Astrocyte of the cerebellum (primary cell): ENCODE data around the gene IARS1.

ENCODE experiments used
- DNase-seq: peaks from one replicate; pipeline ENCODE4 v3.0.0-alpha.2; 2011; ENCODE audit warnings: low read depth
- H3K4me3 ChIP-seq: 2 replicates; pipeline ENCODE4 v1.5.1; 2011; ENCODE audit warnings: mild to moderate bottlenecking, low read depth, low read length, moderate library complexity
- in situ Hi-C: cut with HindIII; loops from 2 replicates; pipeline ENCODE4 v1.10.0; 2017; ENCODE audit warnings: low sequenced_read_pairs
- TF ChIP-seq, protein P1 (sequence below): IDR thresholded peaks from 2 replicates; pipeline ENCODE4 v1.5.1; 2012; ENCODE audit warnings: low read length, low read depth, moderate library complexity, mild to moderate bottlenecking; ENCODE audit errors: missing control alignments

IARS1 gene

DNA sequence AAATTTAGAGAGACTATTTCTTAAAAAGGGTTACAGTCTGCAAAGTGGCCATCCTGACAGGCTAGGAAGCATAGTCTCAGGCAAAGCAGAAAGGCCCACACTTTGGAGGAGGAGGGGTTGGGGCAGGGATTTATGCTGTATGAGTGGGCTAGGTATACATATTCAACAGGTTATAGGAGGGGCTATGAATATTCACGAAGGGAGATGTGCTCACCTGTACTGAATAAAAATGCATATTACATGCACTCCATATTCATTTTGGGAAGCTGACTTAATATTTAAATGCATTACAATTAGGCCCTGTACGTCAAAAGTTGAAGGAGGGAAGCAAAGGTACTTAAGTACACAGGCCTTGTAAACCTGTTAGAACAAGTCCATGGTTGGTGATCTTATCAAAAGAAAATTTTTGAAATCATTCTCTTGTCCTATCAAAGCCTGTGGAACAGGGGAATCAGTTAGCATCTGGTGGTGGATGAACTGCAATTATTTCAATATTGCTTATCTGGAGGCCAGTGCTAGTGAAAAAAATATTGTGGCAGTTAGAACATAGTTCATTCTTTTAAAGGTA, 33.9 kb upstream of the IARS1 start:
- in situ Hi-C loops: no loop called here
- DNase-seq: no peak
- TF ChIP-seq, protein P1, sequence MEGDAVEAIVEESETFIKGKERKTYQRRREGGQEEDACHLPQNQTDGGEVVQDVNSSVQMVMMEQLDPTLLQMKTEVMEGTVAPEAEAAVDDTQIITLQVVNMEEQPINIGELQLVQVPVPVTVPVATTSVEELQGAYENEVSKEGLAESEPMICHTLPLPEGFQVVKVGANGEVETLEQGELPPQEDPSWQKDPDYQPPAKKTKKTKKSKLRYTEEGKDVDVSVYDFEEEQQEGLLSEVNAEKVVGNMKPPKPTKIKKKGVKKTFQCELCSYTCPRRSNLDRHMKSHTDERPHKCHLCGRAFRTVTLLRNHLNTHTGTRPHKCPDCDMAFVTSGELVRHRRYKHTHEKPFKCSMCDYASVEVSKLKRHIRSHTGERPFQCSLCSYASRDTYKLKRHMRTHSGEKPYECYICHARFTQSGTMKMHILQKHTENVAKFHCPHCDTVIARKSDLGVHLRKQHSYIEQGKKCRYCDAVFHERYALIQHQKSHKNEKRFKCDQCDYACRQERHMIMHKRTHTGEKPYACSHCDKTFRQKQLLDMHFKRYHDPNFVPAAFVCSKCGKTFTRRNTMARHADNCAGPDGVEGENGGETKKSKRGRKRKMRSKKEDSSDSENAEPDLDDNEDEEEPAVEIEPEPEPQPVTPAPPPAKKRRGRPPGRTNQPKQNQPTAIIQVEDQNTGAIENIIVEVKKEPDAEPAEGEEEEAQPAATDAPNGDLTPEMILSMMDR: no peak
- no peak overlapping the region for H3K4me3 ChIP-seq

- TF ChIP-seq, protein P1: no peak
- in situ Hi-C loops: no loop called here
- DNase-seq: no peak
These were observed 32.5 kb upstream of the IARS1 start for GRCh38 chr9:92325991-92326500.

DNA sequence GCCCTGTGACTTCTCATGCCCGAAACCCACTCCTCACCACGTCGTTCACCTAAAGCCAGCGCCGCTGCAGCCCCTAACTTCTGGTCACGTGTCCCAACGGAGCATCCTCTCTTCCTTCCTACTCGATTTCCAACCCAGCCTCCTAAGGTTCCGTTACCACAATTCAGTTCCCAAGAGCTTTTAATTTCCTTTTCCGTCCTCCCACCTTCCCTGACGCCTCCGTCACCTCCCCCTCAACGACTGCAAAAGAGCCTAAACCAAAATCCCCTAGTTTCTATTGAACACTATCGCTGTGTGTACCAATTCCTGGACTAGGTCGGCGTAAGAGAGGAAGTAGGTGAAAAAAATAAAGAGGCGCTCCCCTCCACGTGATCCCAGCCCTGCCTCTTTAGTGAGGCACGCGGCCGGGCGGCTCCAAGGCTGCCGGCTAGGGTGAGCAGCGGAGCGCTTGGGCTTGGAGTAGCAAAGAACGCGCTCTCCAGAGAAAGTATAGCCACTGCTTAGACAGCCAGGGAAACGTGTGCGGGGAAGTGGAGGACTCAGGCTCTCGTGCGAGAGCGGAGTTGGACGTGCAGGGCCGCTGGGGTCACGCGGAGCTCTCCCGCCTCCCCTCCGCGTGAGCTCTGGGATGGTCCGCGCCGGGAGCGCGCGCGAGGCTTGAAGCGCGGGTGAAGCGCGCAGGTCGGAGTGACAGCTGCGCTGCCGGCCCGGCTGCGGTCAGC, 31.9 kb upstream of the IARS1 start, which contains the start of the genes CENPP and NOL8:
Gene CENPP, plus strand, starts transcription at position 685 of the 722 bp plus-strand sequence.
Gene NOL8, minus strand, starts transcription at position 82 of the 722 bp plus-strand sequence. CDS start 1,189 bp downstream, outside the sequence.
- peak; percentile 70 for DNase-seq
- TF ChIP-seq, protein P1: no peak
- peak within 1 kb of the TSS; percentile 90 for H3K4me3 ChIP-seq
- in situ Hi-C loops: no loop called here

More at GRCh38 chr9:92325991-92326500, 32.5 kb upstream of the IARS1 start:
- peak overlapping the region; percentile 90 for H3K4me3 ChIP-seq

DNA sequence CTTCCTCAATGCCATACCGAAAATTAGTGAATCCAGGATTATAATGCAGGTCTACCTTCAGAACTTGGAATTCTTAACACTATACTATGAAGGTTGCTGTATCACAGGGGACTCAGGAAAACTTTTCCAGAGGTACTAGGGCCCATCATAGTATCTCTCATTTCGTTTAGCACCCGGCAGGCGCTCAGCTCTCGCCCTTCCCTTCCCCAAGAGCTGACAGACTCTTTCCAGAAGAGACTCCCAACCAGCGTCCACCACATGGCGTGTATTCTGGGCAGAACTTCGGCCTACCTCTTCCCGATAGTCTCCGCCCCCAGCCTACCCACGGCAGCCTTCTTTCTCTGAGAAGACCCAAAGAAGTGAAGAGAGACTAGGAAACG, 31.4 kb upstream of the IARS1 start:
- peak overlapping the region; percentile 90 for H3K4me3 ChIP-seq
- DNase-seq: no peak
- TF ChIP-seq, protein P1: no peak
- in situ Hi-C loops: no loop called here

- TF ChIP-seq, protein P1: no peak
- no peak for DNase-seq
- peak overlapping the region; percentile 90 for H3K4me3 ChIP-seq
- in situ Hi-C loops: no loop called here
These were observed 30.9 kb upstream of the IARS1 start for GRCh38 chr9:92324431-92324830.

GRCh38 chr9:92315456-92315855, 22.0 kb upstream of the IARS1 start:
- TF ChIP-seq, protein P1: no peak
- in situ Hi-C loops: no loop called here

More at GRCh38 chr9:92315456-92315855, 22.0 kb upstream of the IARS1 start:
- no peak for DNase-seq
- no peak overlapping the region for H3K4me3 ChIP-seq
